Ectodermal cell (in vitro differentiated cells): Measurements from ENCODE around the gene ICA1.

Source experiments
- H3K27ac ChIP-seq: 2 replicates; pipeline ENCODE4 v1.7.0; 2013; ENCODE audit warnings: mild to moderate bottlenecking, low read depth, low read length; ENCODE audit not compliant: insufficient read depth, poor library complexity, severe bottlenecking
- H3K27me3 ChIP-seq: 2 replicates; pipeline ENCODE4 v1.7.0; 2013; ENCODE audit warnings: mild to moderate bottlenecking, low read length; ENCODE audit not compliant: insufficient read depth, control insufficient read depth, poor library complexity, severe bottlenecking
- H3K36me3 ChIP-seq: one replicate; pipeline ENCODE4 v1.7.0; 2013; ENCODE audit warnings: low read length; ENCODE audit not compliant: control insufficient read depth, insufficient read depth
- H3K4me1 ChIP-seq: one replicate; pipeline ENCODE4 v1.7.0; 2013; ENCODE audit warnings: low read length; ENCODE audit not compliant: control insufficient read depth, insufficient read depth
- H3K4me3 ChIP-seq: 2 replicates; pipeline ENCODE4 v1.7.0; 2013; ENCODE audit warnings: low read depth, low read length, control low read depth; ENCODE audit not compliant: insufficient read depth
- H3K9me3 ChIP-seq: 2 replicates; pipeline ENCODE4 v1.7.0; 2013; ENCODE audit warnings: mild to moderate bottlenecking, low read length, moderate library complexity; ENCODE audit not compliant: control insufficient read depth
- WGBS, 2 experiments: methylation state at CpG; one replicate each; pipeline ENCODE4 v1.1.7; 2013; ENCODE audit warnings: missing lambda C conversion rate in 2 of 2; 5-methylcytosine and 5-hydroxymethylcytosine counted together

The ICA1 gene

GRCh38 chr7:8119262-8119661 is 142.7 kb downstream of the ICA1 start:
- Histone ChIP-seq H3K4me1 (peaks cover 3% of the 10 kb centered on the region), H3K27ac (no peak overlapping the region), H3K27me3 (no peaks in the 10 kb centered on the region), H3K9me3 (no peaks in the 10 kb centered on the region), H3K36me3 (no peaks in the 10 kb centered on the region), H3K4me3 (no peak overlapping the region)
- WGBS, 2 experiments = 96 to 97% methylated on average over 8 of the region's 8 CpGs

GRCh38 chr7:8117195-8117594 is 144.8 kb downstream of the ICA1 start:
- no peak overlapping the region for H3K27ac ChIP-seq
- no peaks in the 10 kb centered on the region for H3K9me3 ChIP-seq
- WGBS, 2 experiments = 91 to 98% methylated on average over 2 of the region's 2 CpGs
- H3K4me3 ChIP-seq = no peak overlapping the region
- H3K4me1 ChIP-seq = no peaks in the 10 kb centered on the region
- H3K36me3 ChIP-seq = no peaks in the 10 kb centered on the region
- H3K27me3 ChIP-seq = no peaks in the 10 kb centered on the region

- no peak overlapping the region for H3K27ac ChIP-seq
- H3K4me3 ChIP-seq = no peak overlapping the region
- H3K27me3 ChIP-seq = no peaks in the 10 kb centered on the region
- no peaks in the 10 kb centered on the region for H3K9me3 ChIP-seq
- no peaks in the 10 kb centered on the region for H3K36me3 ChIP-seq
- WGBS, 2 experiments = 93 to 94% methylated on average over 3 of the region's 3 CpGs
- H3K4me1 ChIP-seq = no peaks in the 10 kb centered on the region
Measured at GRCh38 chr7:8115547-8116402, 146.2 kb downstream of the ICA1 start.

- no peaks in the 10 kb centered on the region for H3K9me3 ChIP-seq
- H3K4me3 ChIP-seq = no peak overlapping the region
- WGBS, 2 experiments = 90 to 92% methylated on average over 4 of the region's 4 CpGs
- H3K4me1 ChIP-seq = no peaks in the 10 kb centered on the region
- no peaks in the 10 kb centered on the region for H3K27me3 ChIP-seq
- H3K27ac ChIP-seq = no peak overlapping the region
- H3K36me3 ChIP-seq = no peaks in the 10 kb centered on the region
Measured at GRCh38 chr7:8114175-8114574, 147.8 kb downstream of the ICA1 start.

GRCh38 chr7:8113184-8113583 is 148.8 kb downstream of the ICA1 start:
- Histone ChIP-seq H3K27me3 (no peaks in the 10 kb centered on the region), H3K9me3 (no peaks in the 10 kb centered on the region), H3K4me3 (no peak overlapping the region), H3K27ac (no peak overlapping the region), H3K36me3 (no peaks in the 10 kb centered on the region), H3K4me1 (no peaks in the 10 kb centered on the region)
- 93 to 99% methylated on average over 3 of the region's 3 CpGs for WGBS, 2 experiments

- Histone ChIP-seq H3K27ac (no peak overlapping the region), H3K4me3 (no peak overlapping the region), H3K27me3 (no peaks in the 10 kb centered on the region), H3K4me1 (no peaks in the 10 kb centered on the region), H3K9me3 (no peaks in the 10 kb centered on the region), H3K36me3 (no peaks in the 10 kb centered on the region)
- WGBS, 2 experiments = 96 to 100% methylated on average over 2 of the region's 2 CpGs
Measured at GRCh38 chr7:8112685-8113084, 149.3 kb downstream of the ICA1 start.

- Histone ChIP-seq H3K4me1 (no peaks in the 10 kb centered on the region), H3K27ac (no peak overlapping the region), H3K27me3 (no peaks in the 10 kb centered on the region), H3K4me3 (no peak overlapping the region), H3K36me3 (no peaks in the 10 kb centered on the region), H3K9me3 (no peaks in the 10 kb centered on the region)
- WGBS, 2 experiments = 53 to 57% methylated on average over 11 of the region's 11 CpGs
Measured at GRCh38 chr7:8111282-8111960, 150.5 kb downstream of the ICA1 start.

- H3K27me3 ChIP-seq = no peaks in the 10 kb centered on the region
- 60 to 74% methylated on average over 4 of the region's 4 CpGs for WGBS, 2 experiments
- no peaks in the 10 kb centered on the region for H3K36me3 ChIP-seq
- H3K27ac ChIP-seq = no peak overlapping the region
- H3K4me1 ChIP-seq = no peaks in the 10 kb centered on the region
- H3K4me3 ChIP-seq = no peak overlapping the region
- H3K9me3 ChIP-seq = no peaks in the 10 kb centered on the region
Measured at GRCh38 chr7:8109196-8110022, 152.6 kb downstream of the ICA1 start.

GRCh38 chr7:8105449-8106095 is 156.4 kb downstream of the ICA1 start:
- Histone ChIP-seq H3K27me3 (no peaks in the 10 kb centered on the region), H3K36me3 (no peaks in the 10 kb centered on the region), H3K27ac (no peak overlapping the region), H3K4me1 (no peaks in the 10 kb centered on the region), H3K4me3 (no peak overlapping the region), H3K9me3 (no peaks in the 10 kb centered on the region)
- 68 to 69% methylated on average over 4 of the region's 4 CpGs for WGBS, 2 experiments
